ENCODE results near the gene DNLZ. TPM values are rescaled to one million over a fixed set of nuclear protein-coding genes. Genes with fewer than 3 reads are reported as not detected.
"Not testable (repeated sequence)": the region's sequence is repeated elsewhere in the genome, so short reads cannot be mapped to it uniquely, and the experiment has no call there.

The DNLZ gene
- total RNA-seq, 1 donor = 6.1 TPM

DNA sequence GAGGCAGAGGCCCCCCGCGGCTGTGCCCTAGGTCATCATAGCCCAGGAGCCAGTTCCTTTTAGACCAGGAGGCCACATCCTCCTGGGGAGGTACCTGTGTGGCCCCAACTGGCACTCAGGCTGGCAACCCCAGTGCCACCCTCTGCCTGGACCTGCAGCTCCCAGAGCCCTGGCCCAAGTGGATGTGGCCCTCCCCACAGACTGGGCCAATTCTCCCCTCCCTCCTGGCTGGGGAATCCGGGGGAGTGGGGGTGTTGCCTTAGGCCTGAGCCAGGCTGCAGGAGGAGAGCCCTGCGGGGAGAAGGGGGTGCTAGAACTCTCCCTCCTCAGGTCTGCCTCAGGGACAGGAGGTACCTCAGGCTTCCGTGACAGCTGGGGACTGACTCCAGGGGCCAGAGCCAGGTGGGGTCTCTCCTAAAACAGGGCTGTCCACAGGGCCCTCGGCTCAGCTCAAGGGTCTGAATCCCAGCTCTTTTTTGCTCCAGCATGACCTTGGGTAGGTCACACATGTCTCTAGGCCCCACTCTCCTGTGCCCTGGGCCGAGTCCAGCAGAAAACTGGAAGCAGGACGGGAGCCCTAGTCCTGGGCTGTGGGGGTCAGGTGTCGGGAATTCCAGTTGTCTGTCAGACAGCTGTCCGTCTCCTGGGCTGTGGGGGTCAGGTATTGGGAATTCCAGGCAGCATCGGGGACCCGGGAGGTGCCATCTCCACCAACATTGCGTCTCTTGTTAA, 9.6 kb downstream of the DNLZ start:
- TF ChIP-seq, protein P1, sequence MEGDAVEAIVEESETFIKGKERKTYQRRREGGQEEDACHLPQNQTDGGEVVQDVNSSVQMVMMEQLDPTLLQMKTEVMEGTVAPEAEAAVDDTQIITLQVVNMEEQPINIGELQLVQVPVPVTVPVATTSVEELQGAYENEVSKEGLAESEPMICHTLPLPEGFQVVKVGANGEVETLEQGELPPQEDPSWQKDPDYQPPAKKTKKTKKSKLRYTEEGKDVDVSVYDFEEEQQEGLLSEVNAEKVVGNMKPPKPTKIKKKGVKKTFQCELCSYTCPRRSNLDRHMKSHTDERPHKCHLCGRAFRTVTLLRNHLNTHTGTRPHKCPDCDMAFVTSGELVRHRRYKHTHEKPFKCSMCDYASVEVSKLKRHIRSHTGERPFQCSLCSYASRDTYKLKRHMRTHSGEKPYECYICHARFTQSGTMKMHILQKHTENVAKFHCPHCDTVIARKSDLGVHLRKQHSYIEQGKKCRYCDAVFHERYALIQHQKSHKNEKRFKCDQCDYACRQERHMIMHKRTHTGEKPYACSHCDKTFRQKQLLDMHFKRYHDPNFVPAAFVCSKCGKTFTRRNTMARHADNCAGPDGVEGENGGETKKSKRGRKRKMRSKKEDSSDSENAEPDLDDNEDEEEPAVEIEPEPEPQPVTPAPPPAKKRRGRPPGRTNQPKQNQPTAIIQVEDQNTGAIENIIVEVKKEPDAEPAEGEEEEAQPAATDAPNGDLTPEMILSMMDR (IDR thresholded peaks at IDR 0.05; ENCODE audit: insufficient read depth, low read length) = no peak
- no peak for DNase-seq (ENCODE audit: low read depth)

DNA sequence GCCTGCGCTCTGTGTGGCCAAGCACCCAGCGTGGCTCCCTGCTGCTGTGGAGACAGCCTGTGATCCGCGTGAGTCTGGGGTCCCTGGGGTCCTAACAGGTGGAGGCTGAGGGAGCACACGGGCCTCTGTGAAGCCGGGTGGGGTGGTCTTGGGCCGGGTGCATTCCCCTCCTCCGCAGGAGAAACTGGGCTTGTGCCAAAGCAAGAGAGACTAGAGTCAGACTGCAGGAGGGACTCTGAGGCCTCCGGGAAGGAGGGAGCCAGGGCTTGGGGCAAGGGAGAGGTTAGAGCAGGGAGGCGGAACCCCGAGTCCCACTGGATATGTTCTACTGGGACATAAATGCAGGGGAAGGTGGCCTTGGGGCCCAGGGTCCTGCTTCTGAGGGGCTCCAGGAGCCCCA, 10.5 kb downstream of the DNLZ start:
- TF ChIP-seq, protein P1 (IDR thresholded peaks at IDR 0.05; ENCODE audit: insufficient read depth, low read length) = no peak
- no peak overlapping the region for H3K4me3 ChIP-seq (ENCODE audit: low read depth, low read length)
- no peak for DNase-seq (ENCODE audit: low read depth)

More for the DNA sequence above, 9.6 kb downstream of the DNLZ start:
- no peak overlapping the region for H3K4me3 ChIP-seq (ENCODE audit: low read depth, low read length)

DNA sequence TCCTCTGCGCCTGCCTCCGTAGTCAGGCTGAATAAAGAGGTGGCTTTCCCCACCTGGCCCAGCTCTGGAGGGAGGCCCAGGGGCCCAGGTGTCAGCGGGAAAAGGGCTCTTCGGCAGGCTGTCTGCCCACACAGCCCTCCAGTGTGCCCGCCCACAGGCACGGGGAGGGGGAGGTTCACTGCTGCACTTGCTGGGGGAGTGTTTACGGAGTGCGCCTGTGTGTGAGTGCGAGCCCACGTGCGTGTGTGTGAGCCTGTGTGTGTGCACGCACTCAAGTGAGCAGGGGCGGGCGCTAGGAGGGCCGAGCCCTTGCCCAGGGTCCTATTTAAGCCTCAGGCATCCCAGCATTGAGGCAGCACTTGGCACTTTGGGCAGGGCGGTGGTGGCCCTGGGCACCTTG, 10.9 kb downstream of the DNLZ start:
- DNase-seq (ENCODE audit: low read depth) = no peak
- TF ChIP-seq, protein P1 (IDR thresholded peaks at IDR 0.05; ENCODE audit: insufficient read depth, low read length) = no peak
- H3K4me3 ChIP-seq (ENCODE audit: low read depth, low read length) = no peak overlapping the region

DNA sequence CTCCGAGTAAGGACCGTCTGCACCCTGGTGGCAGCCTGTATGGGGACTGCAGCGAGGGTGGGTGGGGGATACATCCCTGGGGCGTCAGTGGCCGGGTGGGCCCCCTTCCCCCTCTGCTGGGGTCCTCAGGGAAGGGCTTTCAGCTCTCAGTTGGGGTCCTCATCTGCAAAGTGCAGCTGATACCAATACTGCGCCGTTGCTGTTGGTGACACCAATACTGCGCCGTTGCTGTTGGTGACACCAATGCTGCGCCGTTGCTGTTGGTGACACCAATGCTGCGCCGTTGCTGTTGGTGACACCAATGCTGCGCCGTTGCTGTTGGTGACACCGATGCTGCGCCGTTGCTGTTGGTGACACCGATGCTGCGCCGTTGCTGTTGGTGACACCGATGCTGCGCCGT, 11.7 kb downstream of the DNLZ start:
- not testable (repeated sequence) for H3K4me3 ChIP-seq (ENCODE audit: low read depth, low read length); DNase-seq (ENCODE audit: low read depth)

DNA sequence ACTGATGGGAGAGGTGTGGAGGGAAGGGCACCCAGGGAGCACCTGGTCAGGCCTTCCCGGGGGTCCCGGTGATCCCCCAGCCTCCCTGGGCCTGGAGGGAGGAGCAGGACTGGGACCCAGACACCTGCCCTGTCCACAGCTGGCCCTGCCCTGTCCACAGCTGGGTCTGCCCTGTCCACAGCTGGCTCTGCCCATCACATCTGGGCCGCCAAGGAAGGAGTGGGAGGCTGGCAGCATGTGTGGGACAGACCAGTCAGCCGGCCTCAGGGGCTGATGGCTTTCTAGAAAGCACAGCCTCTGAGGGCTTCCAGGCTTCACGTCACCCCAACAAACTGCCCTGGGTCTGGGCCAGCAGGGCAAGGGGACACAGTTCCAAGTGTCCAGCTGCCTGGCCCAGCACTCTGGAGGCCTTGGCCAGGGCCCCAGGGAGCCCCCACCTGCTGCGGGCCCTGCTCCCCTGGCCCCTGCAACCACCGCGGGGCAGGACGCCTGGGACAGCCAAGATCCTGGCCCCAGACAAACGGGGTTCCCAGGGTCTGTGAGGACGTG, 12.2 kb downstream of the DNLZ start:
- TF ChIP-seq, protein P1 (IDR thresholded peaks at IDR 0.05; ENCODE audit: insufficient read depth, low read length) = no peak
- no peak for DNase-seq (ENCODE audit: low read depth)
- no peak overlapping the region for H3K4me3 ChIP-seq (ENCODE audit: low read depth, low read length)

DNA sequence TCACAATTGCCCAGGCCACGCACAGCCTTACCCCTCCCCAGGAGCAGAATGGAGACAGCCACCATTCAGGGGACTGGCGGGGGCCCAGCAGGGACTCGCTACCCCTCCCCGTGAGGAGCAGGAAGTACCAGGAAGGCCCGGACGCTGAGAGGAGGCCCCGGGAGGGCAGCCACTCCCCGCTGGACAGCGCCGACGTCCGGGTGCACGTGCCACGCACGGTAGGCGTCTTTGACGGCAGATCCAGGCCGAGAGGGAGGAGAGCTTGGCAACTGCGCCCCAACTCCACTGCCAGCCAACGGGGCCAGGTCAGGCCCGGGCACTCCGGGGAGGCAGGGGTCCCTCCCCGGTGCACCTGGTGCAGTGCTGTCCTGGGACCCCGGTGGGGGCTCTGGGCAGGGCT, 14.0 kb downstream of the DNLZ start:
- no peak for DNase-seq (ENCODE audit: low read depth)
- no peak overlapping the region for H3K4me3 ChIP-seq (ENCODE audit: low read depth, low read length)
- TF ChIP-seq, protein P1 (IDR thresholded peaks at IDR 0.05; ENCODE audit: insufficient read depth, low read length) = no peak

DNA sequence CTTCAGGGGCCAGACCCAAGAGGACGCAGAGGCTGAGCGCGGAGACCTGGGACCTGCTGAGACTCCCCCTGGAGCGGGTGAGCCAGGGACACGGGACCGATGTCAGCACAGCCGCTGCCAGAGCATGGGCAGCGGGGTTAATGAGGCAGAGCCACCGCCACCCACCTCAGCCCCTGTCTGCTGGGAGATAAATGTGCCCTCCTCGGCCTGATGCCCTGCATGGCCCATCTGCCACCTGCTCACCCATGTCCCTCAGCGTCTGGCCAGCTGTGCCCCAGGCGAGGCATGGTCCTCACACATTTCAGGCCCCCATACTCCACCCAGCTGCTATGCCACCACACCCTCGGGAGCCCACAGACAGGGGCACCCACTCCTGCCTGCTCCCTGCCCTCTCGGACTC, 14.9 kb downstream of the DNLZ start:
- TF ChIP-seq, protein P1 (IDR thresholded peaks at IDR 0.05; ENCODE audit: insufficient read depth, low read length) = no peak
- no peak overlapping the region for H3K4me3 ChIP-seq (ENCODE audit: low read depth, low read length)
- no peak for DNase-seq (ENCODE audit: low read depth)

Measured in fibroblast of the aortic adventitia (primary cell).